GM12873 (cell line): ENCODE data around the gene LMBR1.

Experiments used
- CTCF ChIP-seq: IDR thresholded peaks from 2 replicates; pipeline ENCODE4 v1.5.1; 2012; ENCODE audit warnings: low read depth, mild to moderate bottlenecking, moderate library complexity, low read length, control low read depth; ENCODE audit not compliant: insufficient read depth; ENCODE audit errors: missing control alignments

The LMBR1 gene

GRCh38 chr7:156827587-156828203 is 65.3 kb downstream of the LMBR1 start:
- TF ChIP-seq CTCF, result peak; percentile 39

GRCh38 chr7:156823435-156823834 is 69.5 kb downstream of the LMBR1 start:
- no peak for TF ChIP-seq CTCF

- TF ChIP-seq CTCF, result peak; percentile 62
Observed at GRCh38 chr7:156820445-156821063, 72.4 kb downstream of the LMBR1 start.

GRCh38 chr7:156819733-156820295 is 73.2 kb downstream of the LMBR1 start:
- TF ChIP-seq CTCF, result no peak

- no peak for TF ChIP-seq CTCF
Observed at GRCh38 chr7:156818133-156818532, 74.8 kb downstream of the LMBR1 start.

GRCh38 chr7:156816943-156817572 is 75.9 kb downstream of the LMBR1 start:
- TF ChIP-seq CTCF, result peak; percentile 34

GRCh38 chr7:156811706-156812105 is 81.3 kb downstream of the LMBR1 start:
- TF ChIP-seq CTCF, result no peak
